Activated CD8-positive, alpha-beta memory T cell treated with anti-CD3 and anti-CD28 coated beads, Interleukin-2, amount 10 ng/mL, durations not matched to agents 7 days and 5 days (primary cell): ENCODE data around the gene DOK5. TPM values are rescaled to one million over a fixed set of nuclear protein-coding genes. Genes with fewer than 3 reads are reported as not detected.

Experiments
- ATAC-seq: fragments of 150-1000 bp; cut with Tn5 transposase; one replicate; pipeline ENCODE4 v1.10.0; 2021; ENCODE audit warnings: moderate library complexity
- CTCF ChIA-PET: fragments of 350-600 bp; sonication (Branson Sonifier 250); formaldehyde crosslinking; loops from one replicate; lab custom pipeline; 2021; ENCODE audit warnings: antibody characterized with exemption; lab: Charles Lee
- DNase-seq: peaks from one replicate; pipeline ENCODE4 v3.0.0-alpha.2; 2020
- H3K27ac Mint-ChIP-seq: one replicate; pipeline ENCODE4 v1.8.0; 2021; ENCODE audit warnings: mild to moderate bottlenecking, mixed read lengths
- H3K27me3 Mint-ChIP-seq: one replicate; pipeline ENCODE4 v1.8.0; 2021; ENCODE audit warnings: mixed read lengths
- H3K36me3 Mint-ChIP-seq: one replicate; pipeline ENCODE4 v1.8.0; 2021; ENCODE audit warnings: mild to moderate bottlenecking, mixed read lengths
- H3K4me1 Mint-ChIP-seq: one replicate; pipeline ENCODE4 v1.8.0; 2021; ENCODE audit warnings: mixed read lengths
- H3K4me3 Mint-ChIP-seq: one replicate; pipeline ENCODE4 v1.8.0; 2021; ENCODE audit warnings: mild to moderate bottlenecking, moderate library complexity, mixed read lengths
- H3K9me3 Mint-ChIP-seq: one replicate; pipeline ENCODE4 v1.8.0; 2022; ENCODE audit warnings: low read depth, mixed read lengths
- total RNA-seq, 2 experiments: library from RNA; stranded (reverse); gene quantifications; one replicate each; pipeline ENCODE4 v1.2.3, GENCODE V29; 2021

DOK5 gene
- total RNA-seq, 2 experiments from 2014 or later, result 4.4 TPM; not detected in 1

GRCh38 chr20:54624706-54625390 is 149.5 kb downstream of the DOK5 start:
- no peak for DNase-seq
- H3K36me3 Mint-ChIP-seq, result no peaks in the 10 kb centered on the region
- no peak overlapping the region for H3K4me3 Mint-ChIP-seq
- CTCF ChIA-PET, result no interaction called here
- no peak for ATAC-seq
- H3K4me1 Mint-ChIP-seq, result no peaks in the 10 kb centered on the region
- H3K9me3 Mint-ChIP-seq, result no peaks in the 10 kb centered on the region
- no peaks in the 10 kb centered on the region for H3K27me3 Mint-ChIP-seq
- no peak overlapping the region for H3K27ac Mint-ChIP-seq

GRCh38 chr20:54625497-54625896 is 150.1 kb downstream of the DOK5 start:
- H3K9me3 Mint-ChIP-seq, result no peaks in the 10 kb centered on the region
- DNase-seq, result no peak
- H3K27me3 Mint-ChIP-seq, result no peaks in the 10 kb centered on the region
- CTCF ChIA-PET, result no interaction called here
- H3K27ac Mint-ChIP-seq, result no peak overlapping the region
- no peak for ATAC-seq
- no peaks in the 10 kb centered on the region for H3K4me1 Mint-ChIP-seq
- H3K4me3 Mint-ChIP-seq, result no peak overlapping the region
- no peaks in the 10 kb centered on the region for H3K36me3 Mint-ChIP-seq

- Mint-ChIP-seq H3K36me3 (no peaks in the 10 kb centered on the region), H3K4me3 (no peak overlapping the region), H3K9me3 (no peaks in the 10 kb centered on the region), H3K27me3 (no peaks in the 10 kb centered on the region), H3K4me1 (no peaks in the 10 kb centered on the region), H3K27ac (no peak overlapping the region)
- CTCF ChIA-PET, result no interaction called here
- ATAC-seq (no peak), DNase-seq (no peak)
Measured at GRCh38 chr20:54626126-54626525, 150.7 kb downstream of the DOK5 start.

- Mint-ChIP-seq H3K27me3 (no peaks in the 10 kb centered on the region), H3K4me3 (no peak overlapping the region), H3K9me3 (no peaks in the 10 kb centered on the region), H3K36me3 (no peaks in the 10 kb centered on the region), H3K27ac (no peak overlapping the region), H3K4me1 (no peaks in the 10 kb centered on the region)
- DNase-seq (no peak), ATAC-seq (no peak)
- CTCF ChIA-PET, result no interaction called here
Measured at GRCh38 chr20:54629632-54630031, 154.2 kb downstream of the DOK5 start.

GRCh38 chr20:54630582-54630981 is 155.2 kb downstream of the DOK5 start:
- ATAC-seq, result no peak
- Mint-ChIP-seq H3K4me1 (no peaks in the 10 kb centered on the region), H3K27me3 (no peaks in the 10 kb centered on the region), H3K27ac (no peak overlapping the region), H3K9me3 (no peaks in the 10 kb centered on the region), H3K36me3 (no peaks in the 10 kb centered on the region), H3K4me3 (no peak overlapping the region)
- DNase-seq, result no peak
- CTCF ChIA-PET, result interaction anchor here (0.5 kb wide), 1 partner anchor 17 kb away, joined by 3 read pairs; no protein-coding TSS in a partner anchor

- Mint-ChIP-seq H3K27me3 (no peaks in the 10 kb centered on the region), H3K27ac (no peak overlapping the region), H3K4me1 (no peaks in the 10 kb centered on the region), H3K4me3 (no peak overlapping the region), H3K9me3 (no peaks in the 10 kb centered on the region), H3K36me3 (no peaks in the 10 kb centered on the region)
- ATAC-seq (no peak), DNase-seq (no peak)
- CTCF ChIA-PET, result interaction anchor here (0.5 kb wide), 1 partner anchor 17 kb away, joined by 3 read pairs; no protein-coding TSS in a partner anchor
Measured at GRCh38 chr20:54631059-54631458, 155.7 kb downstream of the DOK5 start.

- no peaks in the 10 kb centered on the region for H3K9me3 Mint-ChIP-seq
- DNase-seq (no peak), ATAC-seq (no peak)
- H3K36me3 Mint-ChIP-seq, result no peaks in the 10 kb centered on the region
- no peak overlapping the region for H3K27ac Mint-ChIP-seq
- no peaks in the 10 kb centered on the region for H3K4me1 Mint-ChIP-seq
- no peaks in the 10 kb centered on the region for H3K27me3 Mint-ChIP-seq
- no peak overlapping the region for H3K4me3 Mint-ChIP-seq
- CTCF ChIA-PET, result no interaction called here
Measured at GRCh38 chr20:54633374-54634355, 158.3 kb downstream of the DOK5 start.

GRCh38 chr20:54636575-54636974 is 161.2 kb downstream of the DOK5 start:
- Mint-ChIP-seq H3K4me1 (no peaks in the 10 kb centered on the region), H3K27ac (no peak overlapping the region), H3K36me3 (no peaks in the 10 kb centered on the region), H3K27me3 (no peaks in the 10 kb centered on the region), H3K9me3 (no peaks in the 10 kb centered on the region), H3K4me3 (no peak overlapping the region)
- ATAC-seq (no peak), DNase-seq (no peak)
- CTCF ChIA-PET, result no interaction called here

- no peak overlapping the region for H3K4me3 Mint-ChIP-seq
- no peaks in the 10 kb centered on the region for H3K9me3 Mint-ChIP-seq
- H3K27me3 Mint-ChIP-seq, result no peaks in the 10 kb centered on the region
- no peaks in the 10 kb centered on the region for H3K4me1 Mint-ChIP-seq
- no peak for DNase-seq
- no peak overlapping the region for H3K27ac Mint-ChIP-seq
- CTCF ChIA-PET, result no interaction called here
- no peak for ATAC-seq
- no peaks in the 10 kb centered on the region for H3K36me3 Mint-ChIP-seq
Measured at GRCh38 chr20:54639941-54640340, 164.5 kb downstream of the DOK5 start.

- CTCF ChIA-PET, result no interaction called here
- H3K4me3 Mint-ChIP-seq, result no peak overlapping the region
- H3K4me1 Mint-ChIP-seq, result no peaks in the 10 kb centered on the region
- no peaks in the 10 kb centered on the region for H3K36me3 Mint-ChIP-seq
- H3K9me3 Mint-ChIP-seq, result no peaks in the 10 kb centered on the region
- H3K27me3 Mint-ChIP-seq, result no peaks in the 10 kb centered on the region
- no peak overlapping the region for H3K27ac Mint-ChIP-seq
- no peak for ATAC-seq
- DNase-seq, result no peak
Measured at GRCh38 chr20:54640800-54641199, 165.4 kb downstream of the DOK5 start.

GRCh38 chr20:54642864-54643667 is 167.7 kb downstream of the DOK5 start:
- Mint-ChIP-seq H3K9me3 (no peaks in the 10 kb centered on the region), H3K4me3 (no peak overlapping the region), H3K27ac (no peak overlapping the region), H3K27me3 (no peaks in the 10 kb centered on the region), H3K36me3 (no peaks in the 10 kb centered on the region), H3K4me1 (no peaks in the 10 kb centered on the region)
- ATAC-seq (no peak), DNase-seq (no peak)
- CTCF ChIA-PET, result interaction anchor here (0.7 to 1.3 kb wide), 2 partner anchors 9 to 57 kb away, joined by 4 to 5 read pairs; no protein-coding TSS in a partner anchor

GRCh38 chr20:54643761-54644160 is 168.4 kb downstream of the DOK5 start:
- Mint-ChIP-seq H3K27me3 (no peaks in the 10 kb centered on the region), H3K36me3 (no peaks in the 10 kb centered on the region), H3K27ac (no peak overlapping the region), H3K9me3 (no peaks in the 10 kb centered on the region), H3K4me1 (no peaks in the 10 kb centered on the region), H3K4me3 (no peak overlapping the region)
- no peak for DNase-seq
- CTCF ChIA-PET, result interaction anchor here (1.3 to 3.1 kb wide), 2 partner anchors 8 to 540 kb away, joined by 5 to 12 read pairs; no protein-coding TSS in a partner anchor
- no peak for ATAC-seq
